Islet of Langerhans (tissue), 1 donor: ENCODE results near the gene RBP7.

Source experiments
- FAIRE-seq: peaks from one replicate; lab custom pipeline; 2011; peaks lifted over from hg19 to GRCh38; lab: Jason Lieb, UNC

RBP7 gene

GRCh38 chr1:10031461-10031860 is 34.4 kb downstream of the RBP7 start:
- FAIRE-seq: no peak

DNA sequence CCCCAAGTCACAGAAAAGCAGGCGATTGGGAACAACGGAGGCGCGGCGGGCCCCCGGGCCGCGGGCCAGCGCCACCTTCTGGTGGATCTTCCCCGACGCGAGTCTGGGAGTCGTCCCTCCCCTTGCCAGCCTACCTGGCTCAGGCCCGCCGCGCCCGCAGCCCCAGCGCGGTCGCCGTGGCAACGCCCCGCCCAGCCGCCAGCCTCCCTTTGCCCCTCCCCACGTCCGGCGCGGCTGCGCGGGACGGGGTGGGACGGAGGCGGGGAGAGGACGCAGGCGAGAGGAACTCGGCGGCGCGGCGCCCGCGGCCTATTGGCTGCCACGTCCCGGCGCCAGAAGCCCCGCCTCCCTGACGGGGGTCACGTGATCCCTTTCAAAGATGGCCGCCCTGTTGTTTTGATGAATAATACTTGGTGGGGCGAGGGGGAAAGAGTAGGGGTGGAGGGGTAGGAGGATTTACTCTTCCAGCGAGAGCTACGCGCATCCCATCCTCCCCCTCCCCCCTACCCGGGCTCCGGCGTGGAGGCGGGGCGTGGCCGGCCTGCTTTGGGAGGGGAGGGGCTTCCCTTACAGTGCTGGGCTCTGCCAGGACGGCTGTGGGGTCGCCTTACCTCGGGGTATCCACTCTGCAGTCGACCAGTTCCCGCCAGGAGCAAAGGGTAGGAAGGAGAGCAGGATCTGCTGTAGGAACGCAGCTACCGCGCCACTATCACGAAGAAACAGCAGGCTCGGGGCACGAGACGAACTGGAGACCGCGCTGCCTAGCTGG is 35.7 kb downstream of the RBP7 start, which contains the start of gene UBE4B:
UBE4B (plus strand) TSS at position 369 of the 769 bp plus-strand sequence. CDS start 713 bp downstream, outside the sequence.
- no peak for FAIRE-seq

DNA sequence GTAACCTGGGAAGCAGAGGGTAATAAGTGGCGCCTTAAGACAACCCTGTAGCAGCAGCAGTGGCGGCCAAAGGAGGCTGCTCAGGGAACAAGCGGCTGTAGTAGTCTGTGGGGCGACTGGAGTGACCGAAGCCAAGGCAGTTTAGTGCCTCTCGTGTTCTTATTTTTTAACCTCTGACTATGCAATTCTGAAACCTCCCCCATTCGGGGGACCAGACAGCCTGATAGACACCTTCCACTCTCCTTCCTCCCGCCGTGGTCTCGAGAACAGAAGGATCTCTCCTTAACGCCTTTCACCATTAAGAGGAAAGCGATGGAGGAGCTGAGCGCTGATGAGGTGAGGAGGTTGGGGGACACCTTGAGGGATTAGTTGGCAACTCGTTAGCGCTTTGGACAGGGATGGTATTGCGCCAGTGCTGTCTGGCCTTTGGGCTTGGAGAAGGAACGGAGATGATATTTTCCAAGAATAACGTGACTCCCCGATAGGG is 36.4 kb downstream of the RBP7 start:
- no peak for FAIRE-seq

- FAIRE-seq: no peak
These were observed 45.7 kb downstream of the RBP7 start for GRCh38 chr1:10042746-10043145.

- no peak for FAIRE-seq
These were observed 48.7 kb downstream of the RBP7 start for GRCh38 chr1:10045480-10046355.

- no peak for FAIRE-seq
These were observed 49.5 kb downstream of the RBP7 start for GRCh38 chr1:10046356-10047085.

- no peak for FAIRE-seq
These were observed 51.6 kb downstream of the RBP7 start for GRCh38 chr1:10048601-10049000.

GRCh38 chr1:10050611-10051010 is 53.6 kb downstream of the RBP7 start:
- FAIRE-seq: no peak

DNA sequence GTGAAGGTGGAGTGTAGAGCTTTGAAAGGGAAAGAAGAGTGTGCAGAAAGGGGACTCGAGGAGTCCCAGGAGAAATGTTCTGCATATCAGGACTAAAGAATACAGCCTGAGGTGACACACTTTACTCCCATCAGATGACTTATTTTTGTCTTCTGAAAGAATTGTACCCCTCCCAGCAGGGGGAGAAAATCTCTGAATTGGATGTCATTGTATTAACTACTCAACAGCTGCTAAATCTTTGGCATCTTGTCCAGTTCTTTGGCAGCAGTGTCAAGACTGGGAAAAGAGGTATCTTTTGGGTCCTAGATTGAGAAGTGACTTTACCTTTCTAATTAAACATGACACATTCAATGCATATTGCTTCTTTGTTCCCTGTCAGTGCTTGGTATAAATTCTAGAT is 54.6 kb downstream of the RBP7 start:
- FAIRE-seq: no peak

- FAIRE-seq: no peak
These were observed 55.3 kb downstream of the RBP7 start for GRCh38 chr1:10052347-10052746.

DNA sequence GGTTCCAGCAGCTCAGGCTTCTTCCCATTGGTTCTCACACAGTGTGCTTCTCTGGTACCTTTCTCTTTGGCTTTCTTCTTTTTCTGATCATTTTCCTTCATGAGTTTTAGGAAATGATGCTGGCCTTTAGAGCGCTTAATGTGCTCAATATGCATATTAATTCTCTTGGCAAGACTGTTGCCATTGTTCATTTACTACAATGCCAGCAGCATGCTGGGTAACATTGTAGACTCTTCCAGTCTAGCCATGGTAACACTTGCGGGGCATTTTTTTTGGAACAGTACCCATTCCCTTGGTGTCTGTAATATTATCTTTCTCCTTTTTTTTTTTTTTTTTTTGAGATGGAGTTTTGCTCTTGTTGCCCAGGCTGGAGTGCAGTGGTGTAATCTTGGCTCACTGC is 57.4 kb downstream of the RBP7 start:
- no peak for FAIRE-seq

DNA sequence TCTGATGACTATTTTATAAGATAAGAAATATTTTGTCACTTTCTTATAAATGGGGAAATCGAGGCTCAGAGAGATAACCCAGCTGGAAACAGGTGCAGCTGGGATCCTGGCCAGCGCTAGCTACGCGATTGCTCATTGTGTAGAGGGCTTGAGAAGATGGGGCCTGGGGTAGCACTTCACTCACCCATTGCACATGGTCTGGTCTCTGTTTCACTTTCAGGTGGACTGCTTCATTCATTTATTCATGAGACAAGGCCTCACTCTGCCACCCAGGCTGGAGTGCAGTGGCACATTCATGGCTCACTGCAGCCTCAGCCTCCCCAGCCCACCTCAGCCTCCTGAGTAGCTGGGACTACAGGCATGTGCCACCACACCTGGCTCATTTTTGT is 59.6 kb downstream of the RBP7 start:
- no peak for FAIRE-seq

DNA sequence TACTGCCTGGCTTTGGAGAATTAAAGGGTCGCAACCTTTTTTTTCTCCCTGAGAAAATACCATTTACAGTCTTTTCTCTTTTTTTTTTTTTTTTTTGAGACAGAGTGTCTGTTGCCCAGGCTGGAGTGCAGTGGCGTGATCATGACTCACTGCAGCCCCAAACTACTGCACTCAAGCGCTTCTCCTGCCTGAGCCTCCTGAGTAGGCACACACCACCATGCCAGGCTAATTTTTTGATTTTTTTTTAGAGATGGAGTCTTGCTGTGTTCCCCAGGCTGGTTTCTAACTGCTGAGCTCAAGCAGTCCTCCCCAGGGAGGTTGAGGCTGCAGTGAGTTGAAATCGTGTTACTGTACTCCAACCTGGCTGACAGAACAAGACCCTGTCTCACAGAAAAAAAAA is 60.3 kb downstream of the RBP7 start:
- FAIRE-seq: no peak

- no peak for FAIRE-seq
These were observed 60.8 kb downstream of the RBP7 start for GRCh38 chr1:10057796-10058195.

- FAIRE-seq: no peak
These were observed 62.3 kb downstream of the RBP7 start for GRCh38 chr1:10059342-10059718.

- no peak for FAIRE-seq
These were observed 63.5 kb downstream of the RBP7 start for GRCh38 chr1:10060311-10061100.

- FAIRE-seq: no peak
These were observed 64.2 kb downstream of the RBP7 start for GRCh38 chr1:10061276-10061675.

GRCh38 chr1:10063878-10064277 is 66.8 kb downstream of the RBP7 start:
- FAIRE-seq: no peak

DNA sequence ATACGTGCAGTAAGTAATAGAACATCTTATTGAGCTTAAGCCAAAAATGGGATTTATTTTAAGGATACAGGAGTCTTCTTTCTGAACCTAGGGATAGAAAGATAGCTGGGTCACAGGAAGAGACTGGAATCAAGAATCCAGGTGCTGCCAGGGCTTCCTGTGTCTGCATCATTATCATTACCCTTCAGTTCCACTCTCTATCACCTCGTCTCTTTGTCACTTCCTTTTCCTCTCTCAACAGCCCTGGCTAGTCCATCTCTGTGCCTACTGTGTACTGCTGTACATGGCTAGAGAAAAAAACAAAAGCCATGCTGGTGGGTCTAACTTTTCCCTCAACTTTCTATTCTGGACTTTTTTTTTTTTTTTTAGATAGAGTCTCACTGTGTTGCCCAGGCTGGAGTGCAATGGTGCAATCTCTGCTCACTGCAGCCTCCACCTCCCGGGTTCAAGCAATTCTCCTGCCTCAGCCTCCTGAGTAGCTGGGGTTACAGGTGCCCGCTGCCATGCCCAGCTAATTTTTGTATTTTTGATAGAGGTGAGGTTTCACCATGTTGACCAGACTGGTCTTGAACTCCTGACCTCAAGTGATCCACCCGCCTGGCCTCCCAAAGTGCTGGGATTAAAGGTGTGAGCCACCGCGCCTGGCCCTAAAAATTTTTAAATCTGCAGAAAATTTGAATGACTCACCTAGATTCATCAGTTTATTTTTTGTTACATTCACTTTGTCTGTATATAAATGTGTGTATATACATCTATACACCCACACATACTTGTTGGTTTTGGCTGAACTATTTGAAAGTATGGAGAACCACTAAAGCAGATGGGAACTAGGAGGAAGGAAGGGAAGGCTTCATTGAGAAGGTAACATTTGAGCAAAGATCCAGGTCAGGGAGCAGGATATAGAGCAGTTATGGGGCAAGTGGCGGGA is 67.7 kb downstream of the RBP7 start:
- no peak for FAIRE-seq

- FAIRE-seq: no peak
These were observed 68.3 kb downstream of the RBP7 start for GRCh38 chr1:10065344-10065685.
